Neuron (in vitro differentiated cells): ENCODE measurements around the gene VASP.

Experiments used
- H2AFZ ChIP-seq: one replicate; pipeline ENCODE4 v1.6.1; 2013; ENCODE audit warnings: low read depth, mild to moderate bottlenecking, inconsistent platforms, low read length, moderate library complexity
- H3K27me3 ChIP-seq: one replicate; pipeline ENCODE4 v1.6.1; 2013; ENCODE audit warnings: low read length; ENCODE audit not compliant: insufficient read depth
- H3K36me3 ChIP-seq: one replicate; pipeline ENCODE4 v1.6.1; 2013; ENCODE audit warnings: low read length; ENCODE audit not compliant: insufficient read depth
- H3K4me1 ChIP-seq: one replicate; pipeline ENCODE4 v1.6.1; 2013; ENCODE audit warnings: low read length; ENCODE audit not compliant: insufficient read depth
- H3K4me3 ChIP-seq: 2 replicates; pipeline ENCODE4 v1.5.1; 2013; ENCODE audit warnings: mild to moderate bottlenecking, low read length, moderate library complexity
- H3K9me3 ChIP-seq: one replicate; pipeline ENCODE4 v1.6.1; 2013; ENCODE audit warnings: low read length

VASP gene

GRCh38 chr19:45469945-45470761, 37.1 kb upstream of the VASP start:
- Histone ChIP-seq H3K4me1 (peaks cover 18% of the 10 kb centered on the region), H2AFZ (no peak overlapping the region), H3K36me3 (no peaks in the 10 kb centered on the region), H3K27me3 (no peaks in the 10 kb centered on the region), H3K9me3 (no peaks in the 10 kb centered on the region), H3K4me3 (peak overlapping the region; percentile 72)

DNA sequence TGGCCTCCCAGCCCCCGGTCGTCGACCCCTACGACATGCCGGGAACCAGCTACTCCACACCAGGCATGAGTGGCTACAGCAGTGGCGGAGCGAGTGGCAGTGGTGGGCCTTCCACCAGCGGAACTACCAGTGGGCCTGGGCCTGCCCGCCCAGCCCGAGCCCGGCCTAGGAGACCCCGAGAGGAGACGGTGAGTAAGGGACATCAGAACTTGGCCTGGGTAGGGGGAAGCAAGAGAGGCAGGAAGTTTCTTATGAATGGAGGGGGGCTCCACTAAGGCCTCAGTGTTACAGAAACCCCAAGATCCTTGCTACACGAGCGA, 36.6 kb upstream of the VASP start:
- Histone ChIP-seq H3K36me3 (no peaks in the 10 kb centered on the region), H2AFZ (no peak overlapping the region), H3K4me1 (peaks cover 18% of the 10 kb centered on the region), H3K4me3 (no peak overlapping the region), H3K9me3 (no peaks in the 10 kb centered on the region), H3K27me3 (no peaks in the 10 kb centered on the region)

GRCh38 chr19:45471111-45471930, 36.0 kb upstream of the VASP start:
- H3K27me3 ChIP-seq, result no peaks in the 10 kb centered on the region
- no peak overlapping the region for H2AFZ ChIP-seq
- no peaks in the 10 kb centered on the region for H3K36me3 ChIP-seq
- H3K4me1 ChIP-seq, result peaks cover 18% of the 10 kb centered on the region
- H3K9me3 ChIP-seq, result no peaks in the 10 kb centered on the region
- no peak overlapping the region for H3K4me3 ChIP-seq

DNA sequence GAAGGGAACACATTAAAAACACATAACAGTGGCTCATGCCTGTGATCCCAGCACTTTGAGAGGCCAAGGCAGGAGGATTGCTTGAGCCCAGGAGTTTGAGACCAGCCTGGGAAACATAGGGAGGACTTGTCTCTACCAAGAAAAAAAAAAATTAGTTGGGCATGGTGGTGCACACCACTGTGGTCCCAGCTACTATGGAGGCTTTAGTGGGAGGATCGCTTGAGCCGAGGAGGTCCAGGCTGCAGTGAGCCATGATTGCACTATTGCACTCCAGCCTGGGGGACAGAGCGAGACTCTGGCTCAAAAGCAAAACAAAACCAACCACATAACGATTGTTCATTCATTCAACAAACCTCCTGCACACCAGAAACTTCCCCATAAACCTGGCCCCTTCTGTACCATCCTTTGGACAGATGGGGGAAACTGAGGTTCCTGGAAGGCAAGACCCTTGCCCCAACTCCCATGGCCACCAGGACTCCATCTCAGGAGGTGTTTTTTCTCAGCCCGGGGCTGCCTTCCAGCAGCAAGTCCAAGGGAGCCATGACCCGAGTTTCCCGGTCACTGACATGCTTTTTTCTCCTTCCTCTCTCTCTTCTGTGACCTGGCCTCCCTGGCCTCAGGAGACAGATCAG, 35.2 kb upstream of the VASP start:
- no peaks in the 10 kb centered on the region for H3K27me3 ChIP-seq
- no peak overlapping the region for H3K4me3 ChIP-seq
- no peaks in the 10 kb centered on the region for H3K36me3 ChIP-seq
- no peak overlapping the region for H2AFZ ChIP-seq
- peaks cover 18% of the 10 kb centered on the region for H3K4me1 ChIP-seq
- no peaks in the 10 kb centered on the region for H3K9me3 ChIP-seq

GRCh38 chr19:45472563-45473366, 34.5 kb upstream of the VASP start:
- H3K4me3 ChIP-seq, result no peak overlapping the region
- no peaks in the 10 kb centered on the region for H3K9me3 ChIP-seq
- H3K4me1 ChIP-seq, result peaks cover 16% of the 10 kb centered on the region

GRCh38 chr19:45473367-45473681, 34.0 kb upstream of the VASP start:
- Histone ChIP-seq H3K4me1 (peaks cover 16% of the 10 kb centered on the region), H2AFZ (no peak overlapping the region), H3K9me3 (no peaks in the 10 kb centered on the region), H3K36me3 (no peaks in the 10 kb centered on the region), H3K4me3 (no peak overlapping the region), H3K27me3 (no peaks in the 10 kb centered on the region)

More at GRCh38 chr19:45472563-45473366, 34.5 kb upstream of the VASP start:
- Histone ChIP-seq H3K27me3 (no peaks in the 10 kb centered on the region), H2AFZ (no peak overlapping the region), H3K36me3 (no peaks in the 10 kb centered on the region)

GRCh38 chr19:45473682-45474605, 33.3 kb upstream of the VASP start:
- Histone ChIP-seq H3K4me3 (no peak overlapping the region), H3K4me1 (peaks cover 12% of the 10 kb centered on the region), H3K9me3 (no peaks in the 10 kb centered on the region), H2AFZ (no peak overlapping the region), H3K36me3 (no peaks in the 10 kb centered on the region), H3K27me3 (no peaks in the 10 kb centered on the region)

DNA sequence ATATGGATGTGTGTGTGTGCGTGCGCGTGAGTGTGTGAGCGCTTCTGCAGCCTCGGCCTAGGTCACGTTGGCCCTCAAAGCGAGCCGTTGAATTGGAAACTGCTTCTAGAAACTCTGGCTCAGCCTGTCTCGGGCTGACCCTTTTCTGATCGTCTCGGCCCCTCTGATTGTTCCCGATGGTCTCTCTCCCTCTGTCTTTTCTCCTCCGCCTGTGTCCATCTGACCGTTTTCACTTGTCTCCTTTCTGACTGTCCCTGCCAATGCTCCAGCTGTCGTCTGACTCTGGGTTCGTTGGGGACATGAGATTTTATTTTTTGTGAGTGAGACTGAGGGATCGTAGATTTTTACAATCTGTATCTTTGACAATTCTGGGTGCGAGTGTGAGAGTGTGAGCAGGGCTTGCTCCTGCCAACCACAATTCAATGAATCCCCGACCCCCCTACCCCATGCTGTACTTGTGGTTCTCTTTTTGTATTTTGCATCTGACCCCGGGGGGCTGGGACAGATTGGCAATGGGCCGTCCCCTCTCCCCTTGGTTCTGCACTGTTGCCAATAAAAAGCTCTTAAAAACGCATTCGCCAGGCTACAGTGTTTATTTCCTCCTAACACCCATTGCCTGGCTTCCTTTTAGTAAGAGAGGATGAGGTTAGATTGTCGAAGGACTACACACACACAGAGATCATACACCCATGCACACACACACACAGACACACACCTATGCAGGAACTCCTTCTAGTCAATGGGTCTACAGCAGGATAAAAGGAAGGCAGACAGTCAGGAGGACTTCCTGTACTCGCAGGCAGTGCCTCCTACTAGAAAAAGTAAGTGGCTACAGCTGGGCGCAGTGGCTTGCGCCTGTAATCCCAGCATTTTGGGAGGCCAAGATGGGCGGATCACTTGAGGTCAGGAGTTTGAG, 32.4 kb upstream of the VASP start:
- Histone ChIP-seq H3K4me1 (peaks cover 11% of the 10 kb centered on the region), H2AFZ (no peak overlapping the region), H3K27me3 (no peaks in the 10 kb centered on the region), H3K4me3 (no peak overlapping the region), H3K36me3 (no peaks in the 10 kb centered on the region), H3K9me3 (no peaks in the 10 kb centered on the region)

DNA sequence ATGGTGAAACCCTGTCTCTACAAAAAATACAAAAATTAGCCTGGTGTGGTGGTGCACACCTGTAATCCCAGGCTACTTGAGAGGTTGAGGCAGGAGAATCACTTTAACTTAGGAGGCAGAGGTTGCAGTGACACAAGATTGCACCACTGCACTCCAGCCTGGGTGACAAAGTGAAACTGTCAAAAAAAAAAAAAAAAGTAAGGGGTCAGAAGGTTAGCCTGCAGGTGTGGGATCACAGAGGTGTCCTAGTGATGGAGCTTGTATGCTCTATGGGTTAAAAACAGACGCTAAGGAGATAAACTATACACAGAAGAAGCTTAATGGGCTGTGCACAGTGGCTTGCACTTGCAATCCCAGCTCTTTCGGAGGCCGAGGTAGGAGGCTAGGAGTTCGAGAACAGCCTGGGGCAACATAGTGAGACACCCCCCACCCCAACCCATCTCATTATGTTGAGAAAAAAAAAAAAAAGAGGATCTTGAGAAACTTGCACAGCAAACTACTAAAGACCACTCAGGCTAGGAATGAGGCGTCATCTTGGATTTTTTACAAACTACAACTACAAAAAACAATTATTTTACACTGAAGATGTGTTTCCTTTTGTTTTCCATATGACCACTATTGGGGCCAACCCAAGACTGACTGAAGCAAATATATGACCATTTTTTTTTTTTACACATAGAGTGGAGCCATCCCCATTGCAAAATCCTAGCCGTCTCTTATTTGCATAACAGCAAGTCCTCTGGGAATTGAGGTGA, 31.6 kb upstream of the VASP start:
- no peaks in the 10 kb centered on the region for H3K9me3 ChIP-seq
- H2AFZ ChIP-seq, result no peak overlapping the region
- H3K27me3 ChIP-seq, result no peaks in the 10 kb centered on the region
- no peak overlapping the region for H3K4me3 ChIP-seq
- peaks cover 5% of the 10 kb centered on the region for H3K4me1 ChIP-seq
- no peaks in the 10 kb centered on the region for H3K36me3 ChIP-seq

GRCh38 chr19:45476304-45476703, 31.0 kb upstream of the VASP start:
- Histone ChIP-seq H2AFZ (no peak overlapping the region), H3K36me3 (no peaks in the 10 kb centered on the region), H3K4me1 (peaks cover 5% of the 10 kb centered on the region), H3K9me3 (no peaks in the 10 kb centered on the region), H3K27me3 (no peaks in the 10 kb centered on the region), H3K4me3 (no peak overlapping the region)

DNA sequence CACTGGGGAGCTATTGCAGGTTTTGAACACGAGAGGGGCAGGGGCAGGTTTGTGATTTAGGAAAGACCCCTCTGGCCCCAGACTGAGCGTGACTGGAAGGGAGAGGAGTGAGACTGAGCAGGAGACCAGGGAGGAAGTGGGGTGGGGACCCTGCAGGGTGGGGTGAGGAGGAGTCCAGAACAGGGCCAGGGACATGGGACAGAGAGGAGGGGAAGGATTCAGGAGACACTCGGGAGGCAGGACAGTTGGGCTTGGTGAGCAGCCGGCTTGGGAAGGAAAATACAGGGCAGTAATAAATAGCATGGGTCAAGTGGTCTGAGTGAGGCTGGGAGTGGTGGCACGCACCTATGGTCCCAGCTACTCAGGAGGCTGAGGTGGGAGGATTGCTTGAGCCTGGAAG, 30.1 kb upstream of the VASP start:
- no peaks in the 10 kb centered on the region for H3K36me3 ChIP-seq
- H2AFZ ChIP-seq, result no peak overlapping the region
- H3K27me3 ChIP-seq, result no peaks in the 10 kb centered on the region
- H3K4me1 ChIP-seq, result peaks cover 5% of the 10 kb centered on the region
- H3K4me3 ChIP-seq, result no peak overlapping the region
- no peaks in the 10 kb centered on the region for H3K9me3 ChIP-seq
